ENCODE data around the gene IL1RAPL2. TPM values are rescaled to one million over a fixed set of nuclear protein-coding genes. Genes with fewer than 3 reads are reported as not detected.

The IL1RAPL2 gene
- total RNA-seq, 4 donors from 2014 or later: 0.19 to 0.38 TPM; not detected in 2

- intact Hi-C loops (cut with DNase I; ENCODE audit: low total_unique reads): no loop called here
Observed at GRCh38 chrX:105277132-105277531, 711.1 kb downstream of the IL1RAPL2 start.

GRCh38 chrX:105282077-105282476 lies 716.1 kb downstream of the IL1RAPL2 start:
- TF ChIP-seq CTCF (IDR thresholded peaks at IDR 0.05) (no peak), POLR2A (IDR thresholded peaks at IDR 0.05) (no peak)
- intact Hi-C loops (cut with DNase I; ENCODE audit: low total_unique reads): no loop called here

More at GRCh38 chrX:105277132-105277531, 711.1 kb downstream of the IL1RAPL2 start:
- no peak overlapping the region for H3K4me3 ChIP-seq (ENCODE audit: low read depth, poor library complexity, severe bottlenecking)
- TF ChIP-seq CTCF (IDR thresholded peaks at IDR 0.05) (no peak), POLR2A (IDR thresholded peaks at IDR 0.05) (no peak)
- 53 to 77% methylated on average over 1 of the region's 1 CpG for WGBS, 2 donors
- no peak for DNase-seq (ENCODE audit: low spot score in 2 of 2)

GRCh38 chrX:105297041-105297440 lies 731.0 kb downstream of the IL1RAPL2 start:
- H3K4me3 ChIP-seq (ENCODE audit: low read depth, poor library complexity, severe bottlenecking): no peak overlapping the region
- intact Hi-C loops (cut with DNase I; ENCODE audit: low total_unique reads): no loop called here
- 64 to 81% methylated on average over 3 of the region's 3 CpGs for WGBS, 2 donors
- DNase-seq (ENCODE audit: low spot score in 2 of 2): no peak
- no peak for TF ChIP-seq POLR2A (IDR thresholded peaks at IDR 0.05)
- TF ChIP-seq CTCF (IDR thresholded peaks at IDR 0.05): no peak

More at GRCh38 chrX:105282077-105282476, 716.1 kb downstream of the IL1RAPL2 start:
- no peak overlapping the region for H3K4me3 ChIP-seq (ENCODE audit: low read depth, poor library complexity, severe bottlenecking)
- DNase-seq (ENCODE audit: low spot score in 2 of 2): no peak
- WGBS, 2 donors: 58 to 63% methylated on average over 1 of the region's 1 CpG

- WGBS, 2 donors: 76 to 93% methylated on average over 1 of the region's 1 CpG
- no peak for DNase-seq (ENCODE audit: low spot score in 2 of 2)
Observed at GRCh38 chrX:105299286-105299685, 733.3 kb downstream of the IL1RAPL2 start.

GRCh38 chrX:105302246-105302645 lies 736.2 kb downstream of the IL1RAPL2 start:
- intact Hi-C loops (cut with DNase I; ENCODE audit: low total_unique reads): no loop called here
- TF ChIP-seq CTCF (IDR thresholded peaks at IDR 0.05): no peak
- no peak for TF ChIP-seq POLR2A (IDR thresholded peaks at IDR 0.05)
- WGBS, 2 donors: 73 to 86% methylated on average over 1 of the region's 1 CpG

More at GRCh38 chrX:105299286-105299685, 733.3 kb downstream of the IL1RAPL2 start:
- no peak overlapping the region for H3K4me3 ChIP-seq (ENCODE audit: low read depth, poor library complexity, severe bottlenecking)
- TF ChIP-seq POLR2A (IDR thresholded peaks at IDR 0.05) (no peak), CTCF (IDR thresholded peaks at IDR 0.05) (no peak)
- intact Hi-C loops (cut with DNase I; ENCODE audit: low total_unique reads): no loop called here

GRCh38 chrX:105307762-105308161 lies 741.8 kb downstream of the IL1RAPL2 start:
- TF ChIP-seq POLR2A (IDR thresholded peaks at IDR 0.05) (no peak), CTCF (IDR thresholded peaks at IDR 0.05) (no peak)
- intact Hi-C loops (cut with DNase I; ENCODE audit: low total_unique reads): no loop called here
- 26 to 29% methylated on average over 1 of the region's 1 CpG for WGBS, 2 donors
- no peak overlapping the region for H3K4me3 ChIP-seq (ENCODE audit: low read depth, poor library complexity, severe bottlenecking)
- no peak for DNase-seq (ENCODE audit: low spot score in 2 of 2)

More at GRCh38 chrX:105302246-105302645, 736.2 kb downstream of the IL1RAPL2 start:
- no peak overlapping the region for H3K4me3 ChIP-seq (ENCODE audit: low read depth, poor library complexity, severe bottlenecking)
- no peak for DNase-seq (ENCODE audit: low spot score in 2 of 2)
